ENCODE measurements around the gene TTLL8. TPM values are rescaled to one million over a fixed set of nuclear protein-coding genes. Genes with fewer than 3 reads are reported as not detected.

TTLL8 gene
- total and polyA plus RNA-seq, 2 of the 8 experiments (the other 6 are each of a cell fraction or from before 2014, with no cell fraction given) = not detected

- POLR2A ChIA-PET (ENCODE audit: partially characterized antibody) = no interaction called here
- H3K23me2 ChIP-seq (ENCODE audit: low read depth, low read length) = no peaks in the 10 kb centered on the region; the same call in 1 of the 2 replicates
- H3K14ac ChIP-seq (ENCODE audit: insufficient read length) = no peak overlapping the region
- CTCF ChIA-PET (ENCODE audit: partially characterized antibody) = interaction anchor here (1.0 to 5.2 kb wide), 13 partner anchors 10 to 222 kb away, joined by 3 to 83 read pairs (median 7); no protein-coding TSS in a partner anchor
- H3K27ac ChIP-seq (ENCODE audit: low read depth, low read length) = no peak overlapping the region
- no peak overlapping the region for H2BK20ac ChIP-seq (ENCODE audit: low read length)
- no peak for FAIRE-seq
- peaks cover 0 to 6% (median 0%) of the 10 kb centered on the region in 4 experiments; a peak in 1 of 7 replicates for H3K27me3 ChIP-seq (replicated peaks in 1 of 4; ENCODE audit: control insufficient read depth in 3 of 4, extremely low read depth in 1 of 4, insufficient read depth in 3 of 4, low read length in 3 of 4)
- WGBS, 2 experiments (ENCODE audit: extremely low coverage in 1 of 2, insufficient coverage in 1 of 2, insufficient read length in 1 of 2, insufficient replicate concordance in 2 of 2, low coverage in 1 of 2, low lambda C conversion rate in 2 of 2, missing lambda C conversion rate in 1 of 2) = 88% methylated on average over 7 of the region's 7 CpGs; no CpG with 5 or more reads in 1 of the 2 experiments
- no peak overlapping the region for H3K23ac ChIP-seq (ENCODE audit: insufficient read length)
- H3K4me1 ChIP-seq (replicated peaks in 1 of 4; ENCODE audit: control insufficient read depth in 3 of 4, insufficient read depth in 4 of 4, low read length in 3 of 4) = peaks cover 0 to 1% (median 0%) of the 10 kb centered on the region in 4 experiments; a peak in 2 of 7 replicates
- no peak overlapping the region for H4K91ac ChIP-seq (replicated peaks; ENCODE audit: insufficient read length, low read length)
- H3K36me3 ChIP-seq (ENCODE audit: control insufficient read depth in 2 of 4, insufficient read depth in 4 of 4, low read length in 3 of 4) = no peaks in the 10 kb centered on the region
- H2AK5ac ChIP-seq (ENCODE audit: low read depth, low read length) = no peak overlapping the region
- H3K4ac ChIP-seq (replicated peaks; ENCODE audit: insufficient read length, low read depth, low read length) = no peak overlapping the region
- H2BK120ac ChIP-seq (replicated peaks; ENCODE audit: low read depth, low read length) = no peak overlapping the region
- no peak overlapping the region for H2BK5ac ChIP-seq (ENCODE audit: low read depth, low read length)
- TF ChIP-seq SIX5 (IDR thresholded peaks at IDR 0.05; ENCODE audit: low read depth, low read length) = no peak
- TF ChIP-seq CTBP2 (IDR thresholded peaks at IDR 0.05; ENCODE audit: borderline replicate concordance, insufficient read depth, insufficient read length, low read length) = no peak
- no peak for TF ChIP-seq TAF7 (optimal IDR thresholded peaks at IDR 0.05; ENCODE audit: borderline replicate concordance, low read depth, low read length)
- TF ChIP-seq KDM4A (IDR thresholded peaks at IDR 0.05; ENCODE audit: low read depth, low read length, severe bottlenecking) = no peak
- no peak for TF ChIP-seq RAD21 (IDR thresholded peaks at IDR 0.05 in 1 of 2, conservative IDR thresholded peaks at IDR 0.05 in 1 of 2; ENCODE audit: low read depth in 2 of 2, low read length in 2 of 2)
- no peak for TF ChIP-seq BACH1 (IDR thresholded peaks at IDR 0.05; ENCODE audit: low read length)
- TF ChIP-seq SP4 (IDR thresholded peaks at IDR 0.05; ENCODE audit: low read length) = no peak
- no peak for TF ChIP-seq KDM5A (IDR thresholded peaks at IDR 0.05; ENCODE audit: low read length)
- no peak for TF ChIP-seq ASH2L (IDR thresholded peaks at IDR 0.05; ENCODE audit: low read length)
- no peak for TF ChIP-seq SAP30 (IDR thresholded peaks at IDR 0.05; ENCODE audit: insufficient read depth, insufficient replicate concordance, low read length)
- TF ChIP-seq SRF (IDR thresholded peaks at IDR 0.05; ENCODE audit: low read depth, low read length) = no peak
- no peak for TF ChIP-seq RFX5 (IDR thresholded peaks at IDR 0.05; ENCODE audit: borderline replicate concordance, low read depth, low read length)
- no peak overlapping the region for H3K9ac ChIP-seq (replicated peaks in 1 of 4; ENCODE audit: extremely low read depth in 1 of 4, low read depth in 3 of 4, low read length in 3 of 4)
- H4K20me1 ChIP-seq (replicated peaks in 1 of 2; ENCODE audit: control insufficient read depth in 1 of 2, insufficient read depth in 2 of 2, low read length in 2 of 2) = no peaks in the 10 kb centered on the region
- no peak overlapping the region for H3K4me2 ChIP-seq (ENCODE audit: insufficient read depth in 1 of 2, low read depth in 2 of 2, low read length in 2 of 2)
- H4K8ac ChIP-seq (ENCODE audit: extremely low read depth, insufficient read depth, low read length) = no peak overlapping the region
- no peak overlapping the region for H2AFZ ChIP-seq (ENCODE audit: low read length)
- H3K9me3 ChIP-seq (ENCODE audit: insufficient read depth in 2 of 2, low read depth in 1 of 2, low read length in 1 of 2) = peaks cover 0 to 21% of the 10 kb centered on the region in 2 experiments; a peak in 2 of 4 replicates
- no peak overlapping the region for H4K5ac ChIP-seq (ENCODE audit: insufficient read length, low read depth, low read length)
- no peak overlapping the region for H2BK15ac ChIP-seq (ENCODE audit: low read length)
- no peak overlapping the region for H3K4me3 ChIP-seq (ENCODE audit: extremely low read depth in 1 of 4, insufficient read depth in 2 of 4, low read depth in 3 of 4, low read length in 4 of 4)
- no peaks in the 10 kb centered on the region for H3K79me1 ChIP-seq (ENCODE audit: low read depth, low read length)
- no peak for DNase-seq (ENCODE audit: low read depth in 1 of 2, low spot score in 2 of 2)
- no peaks in the 10 kb centered on the region for H3K79me2 ChIP-seq (ENCODE audit: control insufficient read depth in 1 of 2, insufficient read depth in 2 of 2, low read length in 2 of 2)
- H2BK12ac ChIP-seq (ENCODE audit: low read depth, low read length) = no peak overlapping the region
- H3K56ac ChIP-seq (replicated peaks; ENCODE audit: insufficient read length, low read depth, low read length) = no peak overlapping the region
- no peak overlapping the region for H3K18ac ChIP-seq (ENCODE audit: extremely low read depth, low read length)
These were observed 66.1 kb downstream of the TTLL8 start for GRCh38 chr22:49991907-49992533.

Data from H1 (cell line).